ENCODE results near the gene ADAMTSL1. TPM values are rescaled to one million over a fixed set of nuclear protein-coding genes. Genes with fewer than 3 reads are reported as not detected.
A peak's percentile ranks its signal among the peaks of the same experiment; 100 is the strongest.

Gene ADAMTSL1
- polyA plus RNA-seq, 6 donors from 2014 or later, result not detected

- Mint-ChIP-seq H3K9me3 (peaks cover 21 to 50% (median 27%) of the 10 kb centered on the region in 7 donors), H3K4me1 (no peaks in the 10 kb centered on the region), H3K36me3 (peaks cover 8 to 11% of the 10 kb centered on the region in 2 donors), H3K27me3 (no peaks in the 10 kb centered on the region), H3K4me3 (no peak overlapping the region), H3K27ac (no peak overlapping the region)
- ATAC-seq (ENCODE audit: low read depth in 2 of 2) (no peak), DNase-seq (no peak)
These were observed 60.7 kb downstream of the ADAMTSL1 start for GRCh38 chr9:18534611-18535010.

GRCh38 chr9:18536554-18536953 lies 62.6 kb downstream of the ADAMTSL1 start:
- Mint-ChIP-seq H3K4me1 (no peaks in the 10 kb centered on the region), H3K36me3 (peaks cover 8 to 11% of the 10 kb centered on the region in 2 donors), H3K27me3 (no peaks in the 10 kb centered on the region), H3K4me3 (no peak overlapping the region), H3K27ac (no peak overlapping the region), H3K9me3 (peaks cover 21 to 50% (median 28%) of the 10 kb centered on the region in 7 donors)
- DNase-seq (no peak), ATAC-seq (ENCODE audit: low read depth in 2 of 2) (no peak)

GRCh38 chr9:18539203-18539693 lies 65.3 kb downstream of the ADAMTSL1 start:
- Mint-ChIP-seq H3K27ac (no peak overlapping the region), H3K4me3 (peak overlapping the region in 1 of 8 donors; percentile 37), H3K36me3 (peaks cover 2 to 8% of the 10 kb centered on the region in 2 donors), H3K27me3 (no peaks in the 10 kb centered on the region), H3K4me1 (no peaks in the 10 kb centered on the region), H3K9me3 (peaks cover 12 to 38% (median 22%) of the 10 kb centered on the region in 7 donors)
- ATAC-seq (ENCODE audit: low read depth in 2 of 2), result no peak
- DNase-seq, result no peak

GRCh38 chr9:18542837-18543405 lies 69.0 kb downstream of the ADAMTSL1 start:
- Mint-ChIP-seq H3K4me1 (no peaks in the 10 kb centered on the region), H3K4me3 (no peak overlapping the region), H3K27me3 (no peaks in the 10 kb centered on the region), H3K9me3 (peaks cover 1 to 12% (median 6%) of the 10 kb centered on the region in 7 donors), H3K27ac (no peak overlapping the region), H3K36me3 (no peaks in the 10 kb centered on the region)
- no peak for ATAC-seq (ENCODE audit: low read depth in 2 of 2)
- no peak for DNase-seq

- H3K4me3 Mint-ChIP-seq, result no peak overlapping the region
- no peaks in the 10 kb centered on the region for H3K27me3 Mint-ChIP-seq
- no peak for DNase-seq
- H3K4me1 Mint-ChIP-seq, result no peaks in the 10 kb centered on the region
- H3K27ac Mint-ChIP-seq, result no peak overlapping the region
- H3K9me3 Mint-ChIP-seq, result peaks cover 0 to 9% (median 1%) of the 10 kb centered on the region in 7 donors
- ATAC-seq (ENCODE audit: low read depth in 2 of 2), result no peak
- H3K36me3 Mint-ChIP-seq, result no peaks in the 10 kb centered on the region
These were observed 69.6 kb downstream of the ADAMTSL1 start for GRCh38 chr9:18543406-18544192.

GRCh38 chr9:18544456-18544855 lies 70.5 kb downstream of the ADAMTSL1 start:
- no peaks in the 10 kb centered on the region for H3K4me1 Mint-ChIP-seq
- ATAC-seq (ENCODE audit: low read depth in 2 of 2) (no peak), DNase-seq (no peak)
- peaks cover 0 to 11% (median 0%) of the 10 kb centered on the region in 7 donors for H3K9me3 Mint-ChIP-seq
- no peaks in the 10 kb centered on the region for H3K36me3 Mint-ChIP-seq
- H3K4me3 Mint-ChIP-seq, result no peak overlapping the region
- H3K27ac Mint-ChIP-seq, result no peak overlapping the region
- H3K27me3 Mint-ChIP-seq, result no peaks in the 10 kb centered on the region

- no peak overlapping the region for H3K27ac Mint-ChIP-seq
These were observed 71.8 kb downstream of the ADAMTSL1 start for GRCh38 chr9:18545636-18546360.

GRCh38 chr9:18548456-18548855 lies 74.5 kb downstream of the ADAMTSL1 start:
- no peak for ATAC-seq (ENCODE audit: low read depth in 2 of 2)
- Mint-ChIP-seq H3K36me3 (no peaks in the 10 kb centered on the region), H3K27ac (no peak overlapping the region), H3K27me3 (no peaks in the 10 kb centered on the region), H3K4me3 (no peak overlapping the region), H3K4me1 (no peaks in the 10 kb centered on the region), H3K9me3 (peaks cover 0 to 4% (median 0%) of the 10 kb centered on the region in 7 donors)
- DNase-seq, result no peak

More at GRCh38 chr9:18545636-18546360, 71.8 kb downstream of the ADAMTSL1 start:
- DNase-seq, result no peak
- peaks cover 0 to 7% (median 0%) of the 10 kb centered on the region in 7 donors for H3K9me3 Mint-ChIP-seq
- H3K36me3 Mint-ChIP-seq, result no peaks in the 10 kb centered on the region
- no peaks in the 10 kb centered on the region for H3K4me1 Mint-ChIP-seq
- ATAC-seq (ENCODE audit: low read depth in 2 of 2), result no peak
- no peaks in the 10 kb centered on the region for H3K27me3 Mint-ChIP-seq
- no peak overlapping the region for H3K4me3 Mint-ChIP-seq

GRCh38 chr9:18549772-18550171 lies 75.8 kb downstream of the ADAMTSL1 start:
- Mint-ChIP-seq H3K27ac (no peak overlapping the region), H3K36me3 (no peaks in the 10 kb centered on the region), H3K27me3 (no peaks in the 10 kb centered on the region), H3K4me3 (no peak overlapping the region), H3K9me3 (peaks cover 0 to 4% (median 0%) of the 10 kb centered on the region in 7 donors), H3K4me1 (no peaks in the 10 kb centered on the region)
- no peak for DNase-seq
- no peak for ATAC-seq (ENCODE audit: low read depth in 2 of 2)

GRCh38 chr9:18550286-18550685 lies 76.3 kb downstream of the ADAMTSL1 start:
- H3K27me3 Mint-ChIP-seq, result no peaks in the 10 kb centered on the region
- no peaks in the 10 kb centered on the region for H3K4me1 Mint-ChIP-seq
- peaks cover 0 to 5% (median 0%) of the 10 kb centered on the region in 7 donors for H3K9me3 Mint-ChIP-seq
- H3K36me3 Mint-ChIP-seq, result no peaks in the 10 kb centered on the region
- ATAC-seq (ENCODE audit: low read depth in 2 of 2) (no peak), DNase-seq (no peak)
- H3K27ac Mint-ChIP-seq, result no peak overlapping the region
- no peak overlapping the region for H3K4me3 Mint-ChIP-seq

- Mint-ChIP-seq H3K4me3 (no peak overlapping the region), H3K9me3 (peaks cover under 1 to 16% (median 7%) of the 10 kb centered on the region in 7 donors), H3K36me3 (no peaks in the 10 kb centered on the region), H3K27ac (no peak overlapping the region), H3K27me3 (no peaks in the 10 kb centered on the region), H3K4me1 (no peaks in the 10 kb centered on the region)
- DNase-seq, result no peak
- no peak for ATAC-seq (ENCODE audit: low read depth in 2 of 2)
These were observed 80.3 kb downstream of the ADAMTSL1 start for GRCh38 chr9:18554244-18554643.

GRCh38 chr9:18555105-18555883 lies 81.3 kb downstream of the ADAMTSL1 start:
- Mint-ChIP-seq H3K27me3 (no peaks in the 10 kb centered on the region), H3K4me1 (no peaks in the 10 kb centered on the region), H3K36me3 (no peaks in the 10 kb centered on the region), H3K27ac (no peak overlapping the region), H3K4me3 (no peak overlapping the region), H3K9me3 (peaks cover 3 to 24% (median 9%) of the 10 kb centered on the region in 7 donors)
- DNase-seq (no peak), ATAC-seq (ENCODE audit: low read depth in 2 of 2) (no peak)

Data from naive B cell (primary cell).